Right hindlimb (tissue), 1 donor: ENCODE measurements around the gene CLDN1.
A peak's percentile ranks its signal among the peaks of the same experiment; 100 is the strongest.

ENCODE experiments used
- DNase-seq: peaks from one replicate; pipeline ENCODE4 v3.0.0-alpha.2; 2018

CLDN1 gene, protein sequence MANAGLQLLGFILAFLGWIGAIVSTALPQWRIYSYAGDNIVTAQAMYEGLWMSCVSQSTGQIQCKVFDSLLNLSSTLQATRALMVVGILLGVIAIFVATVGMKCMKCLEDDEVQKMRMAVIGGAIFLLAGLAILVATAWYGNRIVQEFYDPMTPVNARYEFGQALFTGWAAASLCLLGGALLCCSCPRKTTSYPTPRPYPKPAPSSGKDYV

DNA sequence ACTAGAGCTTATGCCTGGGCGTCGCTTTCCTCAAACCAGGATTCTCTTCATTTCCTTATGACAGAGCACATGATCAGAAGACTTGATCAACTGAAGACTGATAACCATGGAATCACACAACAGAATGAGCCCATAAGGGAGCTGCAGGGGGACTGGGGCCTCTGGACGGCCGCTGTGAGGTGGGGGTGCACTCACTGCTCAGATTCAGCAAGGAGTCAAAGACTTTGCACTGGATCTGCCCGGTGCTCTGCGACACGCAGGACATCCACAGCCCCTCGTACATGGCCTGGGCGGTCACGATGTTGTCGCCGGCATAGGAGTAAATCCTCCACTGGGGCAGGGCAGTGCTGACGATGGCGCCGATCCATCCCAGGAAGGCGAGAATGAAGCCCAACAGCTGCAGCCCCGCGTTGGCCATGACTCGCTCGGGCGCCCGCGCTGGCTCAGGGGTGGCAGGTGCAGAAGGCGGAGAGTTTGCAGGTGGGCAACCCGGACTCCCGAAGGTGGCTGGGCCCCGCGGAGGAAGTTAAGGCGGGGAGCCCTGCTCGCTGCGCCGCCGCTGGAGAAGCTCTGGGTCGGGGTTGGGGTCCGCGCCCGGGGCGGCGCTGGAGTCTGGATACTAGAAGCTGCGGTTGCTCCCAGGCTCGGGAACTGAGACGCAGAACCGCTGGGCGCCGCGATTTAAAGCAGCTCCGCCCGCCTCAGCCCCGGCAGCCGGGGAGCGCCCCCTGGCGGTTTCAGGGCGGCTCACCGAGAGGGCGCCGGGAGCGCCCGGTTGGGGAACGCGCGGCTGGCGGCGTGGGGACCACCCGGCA is at the start of gene CLDN1:
Gene CLDN1, minus strand, starts transcription at position 658 of the 815 bp plus-strand sequence. Its CDS starts 240 bp downstream, at position 418.
- peak; percentile 86 for DNase-seq

DNA sequence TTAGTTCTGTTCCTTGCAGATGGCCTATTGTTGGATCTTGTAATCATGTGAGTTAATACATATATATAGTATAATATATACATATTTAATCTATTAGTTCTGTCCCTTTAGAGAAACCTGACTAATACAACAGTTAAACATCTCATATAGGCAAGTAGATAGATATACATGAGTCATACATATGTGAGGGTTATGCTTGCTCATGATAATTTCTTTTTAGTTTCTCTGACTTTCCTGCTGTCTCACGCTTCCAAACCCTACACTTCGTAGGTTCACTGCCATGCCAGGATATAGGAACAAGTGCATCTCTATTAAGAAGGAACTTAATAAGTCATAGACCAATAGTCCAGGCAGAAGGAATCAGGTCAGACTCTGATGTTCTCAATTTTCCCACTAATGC is 48.9 kb upstream of the CLDN1 start:
- DNase-seq: no peak

DNA sequence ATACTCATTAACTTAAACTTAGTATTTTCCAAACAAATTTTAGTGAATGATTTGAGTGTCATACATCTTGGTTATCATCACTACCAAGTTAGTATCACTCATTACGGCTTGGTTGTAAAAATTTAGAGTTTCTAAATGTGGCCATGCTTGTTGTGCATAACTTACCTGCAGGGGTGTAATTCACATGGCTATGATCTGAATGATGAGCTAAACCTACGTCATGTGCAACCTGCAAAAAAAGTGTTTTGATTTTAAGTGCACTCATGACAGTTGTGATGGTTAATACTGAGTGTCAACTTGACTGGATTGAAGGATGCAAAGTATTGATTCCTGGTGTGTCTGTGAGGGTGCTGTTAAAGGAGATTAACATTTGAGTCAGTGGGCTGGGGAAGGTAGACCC is 48.1 kb upstream of the CLDN1 start:
- no peak for DNase-seq

DNA sequence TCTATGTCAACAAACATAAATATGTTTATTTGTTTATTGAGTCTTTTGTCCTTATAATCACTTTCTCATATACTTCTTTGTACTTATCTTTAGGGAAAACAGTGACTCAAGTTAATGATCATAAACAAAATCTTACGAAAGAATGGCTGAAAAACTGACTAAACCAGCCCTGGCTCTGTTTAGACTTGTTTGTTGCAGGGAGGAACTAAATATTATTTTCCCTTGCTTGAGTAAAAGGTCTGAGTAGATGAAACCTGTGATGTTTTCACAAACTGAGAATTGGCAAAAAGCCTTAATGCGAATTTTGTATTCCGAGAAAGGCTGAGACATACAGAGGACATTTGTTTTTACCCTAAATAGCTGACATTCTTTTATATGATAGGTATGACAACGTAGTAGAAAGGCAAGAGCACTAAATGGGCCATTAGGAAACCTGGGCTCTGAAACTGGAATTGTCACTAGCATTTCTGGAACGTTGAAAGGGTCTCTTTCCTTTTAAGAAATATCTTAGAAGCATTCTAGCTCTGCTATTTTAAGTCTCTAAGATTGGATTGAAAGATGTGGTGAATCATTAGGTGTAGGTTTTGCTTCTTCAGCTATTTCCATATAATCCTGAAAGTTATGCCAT is 47.5 kb upstream of the CLDN1 start:
- no peak for DNase-seq

DNA sequence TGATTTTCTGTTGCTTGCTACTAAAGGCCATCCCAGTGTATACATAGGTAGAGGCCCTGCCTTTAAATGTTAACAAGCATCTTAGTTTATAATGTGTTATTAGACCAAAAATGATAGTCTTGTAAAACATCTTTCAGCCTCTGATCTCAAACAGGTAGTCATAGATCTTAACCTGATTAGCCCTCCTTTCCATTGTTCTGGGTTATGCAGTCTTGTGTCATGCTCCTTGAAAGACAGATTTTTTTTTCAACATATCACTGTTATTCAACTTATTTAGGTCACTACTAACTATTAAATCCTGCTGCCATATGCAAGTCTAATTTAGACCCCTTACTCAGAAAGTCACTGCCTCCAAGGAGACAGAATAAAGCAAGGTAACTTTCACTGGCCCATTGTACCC is 46.6 kb upstream of the CLDN1 start:
- no peak for DNase-seq

DNA sequence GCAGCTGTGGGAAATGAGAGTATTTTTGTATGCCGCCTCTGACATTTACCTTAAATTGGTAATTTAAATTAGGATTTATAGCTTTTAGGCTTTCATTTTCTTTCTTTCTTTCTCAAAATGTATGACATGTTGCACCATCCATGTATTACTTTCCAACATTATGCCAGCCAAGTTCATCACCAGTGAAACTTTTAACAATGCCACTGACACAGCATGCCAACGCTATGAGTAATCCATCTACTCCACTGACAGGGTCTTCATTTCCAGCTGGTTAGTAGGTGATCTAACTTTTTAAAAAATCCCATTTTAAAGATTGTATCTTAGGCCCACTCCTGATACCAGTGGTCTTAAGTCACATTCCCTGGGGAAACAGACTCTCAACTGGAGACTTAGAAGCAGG is 43.9 kb upstream of the CLDN1 start:
- no peak for DNase-seq

DNA sequence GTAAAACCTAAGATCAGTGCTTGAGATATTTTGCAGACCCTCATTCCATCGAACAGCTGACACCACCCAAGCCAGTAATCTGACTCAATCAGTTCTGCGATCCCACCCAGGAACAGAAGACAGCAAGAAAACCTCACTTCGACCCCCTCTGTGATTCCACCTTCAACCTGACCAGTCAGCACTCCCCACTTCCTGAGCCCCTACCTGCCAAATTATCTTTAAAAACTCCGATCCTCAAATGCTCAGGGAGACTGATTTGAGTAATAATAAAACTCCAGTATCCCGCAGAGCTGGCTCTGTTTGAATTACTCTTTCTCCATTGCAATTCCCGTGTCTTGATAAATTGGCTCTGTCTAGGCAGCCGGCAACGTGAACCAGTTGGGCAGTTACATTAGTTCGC is 40.0 kb upstream of the CLDN1 start:
- no peak for DNase-seq

DNA sequence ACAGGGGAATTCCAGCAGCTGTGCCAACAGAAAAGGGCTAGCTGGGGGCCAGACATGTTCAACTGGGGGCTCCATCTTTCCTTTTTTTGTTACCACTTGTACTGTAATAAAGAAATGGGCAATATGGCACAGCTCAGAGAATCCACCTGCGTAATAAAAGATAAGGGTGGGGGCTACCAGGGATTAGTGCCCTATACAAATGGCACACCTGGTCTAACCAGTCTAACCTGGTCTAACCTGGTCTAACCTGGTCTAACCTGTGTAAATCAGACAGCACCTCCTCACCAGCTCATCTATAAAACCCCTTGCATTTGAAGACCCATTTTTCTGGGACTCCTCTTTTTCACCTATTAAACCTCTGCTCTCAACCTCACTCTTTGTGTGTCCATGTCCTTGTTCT is 39.5 kb upstream of the CLDN1 start:
- no peak for DNase-seq

DNA sequence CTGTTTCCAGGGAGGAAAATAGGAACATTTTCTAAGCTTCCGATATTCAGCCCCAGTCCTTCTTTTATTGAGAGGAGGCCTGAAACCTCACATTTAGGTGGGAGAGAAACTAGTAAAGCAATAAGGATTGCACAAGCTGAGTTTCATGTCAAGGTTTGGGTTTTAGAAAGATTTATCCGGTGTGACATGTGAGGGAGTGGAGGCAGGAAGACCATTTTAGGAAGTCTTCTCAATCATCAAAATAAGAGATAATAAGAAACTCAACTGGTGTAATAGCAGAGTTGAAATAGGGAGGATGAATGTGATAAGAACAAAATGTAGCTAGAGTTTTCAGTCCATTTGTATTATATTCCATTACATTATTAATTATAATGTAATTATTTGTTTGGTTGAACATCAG is 38.0 kb upstream of the CLDN1 start:
- DNase-seq: no peak

DNA sequence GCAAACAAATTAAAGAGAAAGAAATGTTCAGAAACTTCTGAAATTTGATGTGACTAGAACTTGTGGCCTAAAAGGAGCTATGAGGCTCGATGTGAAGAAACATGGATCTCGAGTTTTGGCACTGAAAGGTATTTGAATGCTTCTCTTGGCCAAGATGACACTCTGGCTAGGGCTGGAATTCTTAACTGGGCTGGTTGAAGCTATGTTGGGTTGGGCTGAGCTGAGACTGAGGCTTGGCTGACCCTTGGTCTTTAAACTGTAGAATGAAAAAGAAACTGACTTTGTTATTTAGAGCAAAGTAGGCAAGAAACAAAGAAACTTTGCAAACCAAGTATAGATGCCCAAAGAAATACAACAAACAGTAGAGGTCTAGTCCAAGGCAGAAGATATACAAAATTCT is 37.6 kb upstream of the CLDN1 start:
- DNase-seq: no peak

DNA sequence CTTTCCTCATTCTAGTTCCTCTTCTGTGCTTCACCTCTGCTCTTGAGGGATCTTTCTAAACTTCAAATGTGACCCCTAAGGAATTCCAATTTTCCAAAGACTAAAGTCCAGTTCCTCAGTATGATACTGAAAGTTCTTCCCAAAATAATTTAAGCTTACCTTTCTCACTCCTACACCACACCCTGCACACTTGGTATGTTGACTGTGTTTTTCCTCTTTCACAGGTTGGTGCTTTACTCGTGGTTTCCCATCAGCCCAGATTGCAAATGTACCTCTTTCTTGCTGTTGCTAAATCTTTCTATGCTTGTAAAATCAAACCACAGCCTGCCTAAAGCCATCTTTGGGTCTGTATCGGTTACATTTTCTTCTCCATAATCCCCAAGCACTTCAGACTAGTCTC is 35.2 kb upstream of the CLDN1 start:
- no peak for DNase-seq

DNA sequence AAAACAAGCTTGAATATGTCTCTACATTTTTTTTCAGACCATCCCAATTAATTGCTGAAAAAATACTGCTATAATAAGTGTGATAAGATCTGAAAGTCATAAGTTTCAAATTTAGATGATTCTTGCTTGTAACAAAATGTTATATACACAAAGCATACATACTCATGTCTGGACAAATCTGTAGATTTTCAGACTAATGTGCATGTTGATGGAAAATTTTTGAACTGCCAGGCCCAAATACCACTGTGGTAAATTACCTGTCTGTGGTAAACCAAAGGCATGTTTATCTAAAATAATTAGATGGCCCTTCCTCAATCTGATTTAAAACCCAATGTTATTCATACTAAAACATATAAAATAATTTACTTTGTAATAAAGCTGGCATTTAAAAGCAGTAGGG is 34.0 kb upstream of the CLDN1 start:
- DNase-seq: no peak

DNA sequence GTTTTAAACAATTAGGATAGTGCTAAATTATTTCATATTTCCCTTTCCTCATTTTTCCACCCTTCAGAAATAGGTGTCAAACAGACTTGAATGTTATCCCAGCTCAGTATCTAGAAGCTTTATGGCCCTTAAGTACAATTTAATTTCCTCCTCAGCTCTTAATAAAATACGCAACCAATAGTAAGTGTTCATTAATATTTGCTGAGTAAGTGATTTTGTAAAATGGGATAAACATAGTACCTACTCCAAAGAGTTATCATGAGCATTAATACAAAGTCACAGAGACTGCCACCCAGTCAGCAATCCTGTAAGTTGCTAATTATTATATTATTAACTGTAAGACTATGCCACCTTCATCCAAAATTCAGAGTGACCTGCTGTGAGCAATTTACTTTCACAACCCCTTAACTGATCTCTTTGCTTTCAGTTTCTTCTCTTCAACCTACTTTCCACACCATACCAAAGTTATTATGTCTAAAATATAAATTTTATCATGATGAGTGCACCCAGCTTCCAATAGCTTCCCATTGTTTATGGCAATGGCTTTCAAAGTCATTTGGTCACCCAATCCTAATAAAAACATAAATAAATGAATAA is 30.7 kb upstream of the CLDN1 start:
- no peak for DNase-seq

DNA sequence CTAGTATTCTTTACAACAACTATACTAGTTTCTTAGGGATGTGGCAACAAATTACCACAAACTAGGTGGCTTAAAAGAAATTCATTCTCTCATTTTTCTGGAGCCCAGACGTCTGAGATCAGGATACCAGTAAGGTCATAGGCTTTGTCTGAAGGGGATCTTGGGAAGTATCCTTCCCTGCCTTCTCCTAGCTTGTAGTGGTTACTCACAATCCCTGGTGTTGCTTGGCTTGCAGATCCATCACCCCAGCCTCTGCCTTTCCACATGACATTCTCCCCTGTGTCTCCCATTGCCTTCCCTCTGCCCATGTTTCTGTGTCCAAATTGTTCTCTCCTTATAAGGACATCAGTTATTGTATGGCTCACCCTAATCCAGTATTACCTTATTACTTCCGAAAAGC is 24.3 kb upstream of the CLDN1 start:
- no peak for DNase-seq

DNA sequence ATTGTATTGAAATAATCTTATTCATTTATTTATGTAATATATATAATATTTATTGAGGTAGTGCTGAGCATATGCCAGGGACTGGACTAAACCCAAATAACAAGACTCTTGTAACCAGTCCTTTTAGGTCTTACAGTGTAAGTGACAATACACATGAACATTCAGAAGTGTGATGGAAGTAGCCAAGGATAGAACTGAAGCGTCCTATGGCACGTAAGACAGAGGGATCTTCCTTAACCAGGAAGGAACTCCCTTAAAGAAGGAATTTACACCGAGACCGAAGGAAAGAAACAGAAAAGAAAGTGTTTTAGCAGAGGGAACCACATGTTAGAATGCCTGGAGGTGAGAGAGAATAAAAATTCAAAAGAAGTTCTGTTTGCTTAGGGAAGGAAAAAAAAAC is 23.6 kb upstream of the CLDN1 start:
- no peak for DNase-seq

DNA sequence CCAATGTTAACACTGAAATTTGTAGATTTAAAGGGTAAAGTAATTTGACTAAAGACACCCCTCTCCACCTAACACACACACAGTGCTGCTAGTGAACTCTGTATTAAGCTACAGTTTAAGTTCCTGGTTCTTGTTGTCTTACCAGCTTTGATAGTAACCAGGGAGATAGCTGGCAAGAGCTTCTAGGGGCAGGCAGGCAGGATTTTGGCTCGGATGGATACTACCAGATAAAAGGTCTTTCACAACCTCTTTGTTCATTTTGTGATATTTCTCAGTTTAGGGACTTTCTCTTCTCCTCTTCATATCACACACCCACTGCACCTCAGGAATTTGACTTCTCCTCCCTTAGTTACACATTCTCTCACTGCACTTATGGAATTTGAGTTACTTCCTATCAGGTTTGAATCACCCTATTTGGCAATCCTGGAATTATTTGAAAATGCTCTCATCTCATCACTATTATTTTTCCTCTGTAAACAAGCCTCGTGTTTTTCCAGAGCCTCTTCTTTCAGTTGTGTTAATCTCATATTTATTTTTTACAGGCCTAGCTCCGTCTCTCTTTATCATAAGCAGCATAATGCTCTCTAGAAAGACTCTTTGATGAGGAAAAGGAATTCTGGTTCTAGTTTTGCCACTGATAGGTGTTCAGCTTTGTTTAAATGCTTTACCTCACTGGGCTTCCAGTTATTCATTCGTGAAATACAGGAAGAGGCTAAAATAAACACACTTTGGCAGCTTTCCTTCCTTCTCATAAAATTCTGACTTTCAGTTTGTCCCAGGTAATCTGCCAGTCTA is 23.0 kb upstream of the CLDN1 start:
- no peak for DNase-seq

DNA sequence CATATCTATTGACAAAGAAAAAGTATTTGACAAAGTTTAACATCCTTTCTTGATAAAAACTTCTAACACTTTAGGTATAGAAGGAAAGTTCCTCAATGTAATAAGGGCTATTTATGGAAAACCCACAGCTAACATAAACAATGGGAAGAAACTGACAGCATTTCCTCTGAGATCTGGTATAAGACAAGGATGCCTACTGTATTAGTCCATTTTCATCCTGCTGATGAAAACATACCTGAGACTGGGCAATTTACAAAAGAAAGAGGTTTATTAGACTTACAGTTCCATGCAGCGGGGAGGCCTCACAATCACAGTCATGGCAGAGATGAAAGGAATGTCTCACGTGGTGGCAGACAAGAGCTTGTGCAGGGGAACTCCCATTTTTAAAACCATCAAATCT is 17.8 kb upstream of the CLDN1 start:
- DNase-seq: no peak

DNA sequence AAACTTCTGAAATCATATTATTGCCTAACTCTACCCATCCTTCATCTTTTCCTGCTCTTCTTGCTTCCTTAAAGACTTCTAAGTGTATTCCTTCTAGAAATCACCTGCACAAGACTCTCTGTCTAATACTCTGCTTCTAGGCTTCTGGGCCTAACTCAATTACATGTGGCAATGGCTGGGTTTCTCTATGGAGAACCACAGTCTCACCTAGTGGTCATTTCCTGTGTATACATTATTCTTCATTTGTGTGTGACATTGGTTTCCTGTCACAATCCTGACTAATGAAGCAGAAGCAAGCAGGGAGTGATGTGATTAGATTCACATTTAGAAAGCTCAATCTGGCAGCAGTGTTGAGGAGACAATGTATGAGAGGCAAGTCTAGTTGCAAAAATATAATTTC is 16.9 kb upstream of the CLDN1 start:
- no peak for DNase-seq

DNA sequence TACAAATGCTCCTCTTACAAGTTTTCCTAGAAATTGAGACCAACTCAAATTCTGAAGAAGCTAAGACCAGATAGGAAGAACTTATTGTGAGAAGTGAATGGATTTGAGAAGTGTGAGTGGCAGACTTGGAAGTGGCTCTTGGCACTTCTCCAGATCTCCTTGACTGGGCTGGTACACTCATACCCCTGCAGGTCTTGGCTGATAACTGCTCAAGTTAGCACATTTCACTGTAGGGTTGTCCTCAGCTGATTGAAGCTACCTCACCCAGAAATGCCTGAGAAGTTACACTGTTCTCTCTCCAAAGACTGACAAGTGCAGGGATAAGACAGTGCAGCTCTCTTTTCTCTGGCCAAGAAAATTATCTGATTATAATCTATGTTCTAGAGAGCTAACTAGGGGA is 16.5 kb upstream of the CLDN1 start:
- DNase-seq: no peak

DNA sequence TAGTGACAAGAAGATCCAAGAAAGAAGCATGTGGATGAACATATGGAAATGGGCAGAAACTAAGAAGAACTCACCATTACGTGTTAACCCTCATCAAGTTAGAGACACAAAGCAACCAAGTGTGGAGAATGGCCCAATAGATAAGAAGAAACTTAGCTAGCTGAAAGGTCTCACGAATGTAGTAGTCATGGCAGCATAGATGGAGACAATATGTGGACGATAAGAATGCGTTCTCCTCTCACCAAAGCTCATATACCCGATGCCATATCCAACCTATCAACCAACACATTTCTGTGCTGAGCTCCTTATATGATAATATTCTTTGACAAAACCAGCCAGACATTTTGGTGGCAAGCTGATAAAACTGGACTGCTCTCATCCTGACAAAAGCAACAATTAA is 15.1 kb upstream of the CLDN1 start:
- no peak for DNase-seq

DNA sequence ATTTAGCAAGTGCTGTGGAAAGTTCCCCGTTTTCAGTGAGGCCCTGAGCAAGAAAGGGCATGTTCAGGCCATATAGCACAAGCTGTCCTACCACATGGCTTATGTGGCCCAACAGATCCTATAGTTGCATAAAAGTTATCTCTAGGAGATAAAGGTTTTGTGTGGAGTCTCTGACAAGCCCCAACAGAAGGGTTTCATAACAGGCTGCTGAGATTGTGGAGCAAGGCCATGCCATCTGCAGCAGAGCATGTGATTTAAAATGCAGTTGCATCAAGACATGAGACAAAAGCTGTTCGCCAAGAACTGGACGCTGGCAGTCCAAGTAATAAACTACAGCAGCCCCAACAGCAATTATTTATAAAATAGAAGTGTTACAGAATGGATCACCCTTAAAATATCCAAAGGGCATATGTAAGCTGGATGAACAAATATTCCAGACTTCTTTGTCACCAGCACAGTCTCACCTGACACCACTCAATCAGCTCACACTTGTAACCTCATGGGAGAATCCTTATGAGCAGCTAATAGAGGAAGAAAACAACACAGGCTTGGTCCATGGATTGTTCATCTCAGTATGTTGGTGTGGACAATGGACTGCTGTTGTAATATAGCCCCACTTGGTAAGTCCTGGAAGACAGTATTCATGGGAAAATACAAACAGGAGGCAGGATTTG is 14.4 kb upstream of the CLDN1 start:
- DNase-seq: no peak

DNA sequence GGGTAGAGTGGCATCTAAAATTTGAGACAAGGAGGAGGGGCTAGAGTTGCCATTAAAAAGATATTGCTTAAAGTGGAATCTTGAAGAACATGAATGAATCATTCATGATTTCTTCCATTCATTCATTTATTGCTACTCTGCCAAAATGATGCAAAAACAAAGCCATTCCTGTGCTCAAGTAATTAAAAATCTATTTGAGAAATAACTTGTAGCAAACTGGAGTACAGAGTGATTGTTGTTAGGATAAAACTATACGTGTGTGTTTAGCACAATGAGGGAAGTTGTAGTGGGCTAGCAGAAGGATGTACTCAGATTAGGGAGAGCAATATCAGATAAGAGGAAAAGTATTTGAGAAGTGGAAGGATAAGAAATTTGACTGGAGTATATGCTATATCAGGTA is 11.7 kb upstream of the CLDN1 start:
- DNase-seq: no peak
